ENCODE data around the gene VWA8. TPM values are rescaled to one million over a fixed set of nuclear protein-coding genes. Genes with fewer than 3 reads are reported as not detected.

The VWA8 gene
- total and polyA plus RNA-seq, 2 of the 8 experiments (the other 6 are each of a cell fraction or from before 2014, with no cell fraction given), result 5.9 to 19.6 TPM

DNA sequence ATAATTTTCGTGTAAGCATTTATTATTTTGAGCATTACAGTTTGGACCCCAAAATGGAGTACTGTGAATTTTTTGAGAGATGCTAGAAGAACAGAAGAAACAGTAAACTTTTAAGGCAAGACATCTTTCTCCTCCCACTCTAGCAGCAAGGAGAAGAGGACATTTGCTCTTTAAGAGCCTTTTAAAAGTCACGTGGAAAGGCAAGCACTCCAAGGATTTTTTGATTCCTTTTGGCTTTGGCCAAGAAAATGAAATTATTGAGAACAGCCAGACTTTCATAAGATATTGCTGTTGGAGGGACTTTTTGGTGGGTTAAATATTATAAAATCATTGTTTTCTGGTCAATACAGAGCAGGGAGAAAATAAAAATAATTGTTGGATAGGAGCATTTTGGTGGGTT is 393.5 kb downstream of the VWA8 start:
- Histone ChIP-seq H3K9me3 (ENCODE audit: insufficient read depth in 2 of 2, low read depth in 1 of 2, low read length in 1 of 2) (peaks cover 0 to 12% of the 10 kb centered on the region in 2 experiments; a peak in 2 of 4 replicates), H4K20me1 (replicated peaks in 1 of 2; ENCODE audit: control insufficient read depth in 1 of 2, insufficient read depth in 2 of 2, low read length in 2 of 2) (no peaks in the 10 kb centered on the region), H3K27me3 (replicated peaks in 1 of 4; ENCODE audit: control insufficient read depth in 3 of 4, extremely low read depth in 1 of 4, insufficient read depth in 3 of 4, low read length in 3 of 4) (no peaks in the 10 kb centered on the region), H3K4me1 (replicated peaks in 1 of 4; ENCODE audit: control insufficient read depth in 3 of 4, insufficient read depth in 4 of 4, low read length in 3 of 4) (peaks cover 0 to 4% (median 2%) of the 10 kb centered on the region in 4 experiments; a peak in 3 of 7 replicates), H3K18ac (ENCODE audit: extremely low read depth, low read length) (no peak overlapping the region; the same call in 1 of the 2 replicates), H3K36me3 (ENCODE audit: control insufficient read depth in 2 of 4, insufficient read depth in 4 of 4, low read length in 3 of 4) (peaks cover 0 to 3% (median 0%) of the 10 kb centered on the region in 4 experiments; a peak in 1 of 8 replicates), H4K5ac (ENCODE audit: insufficient read length, low read depth, low read length) (no peak overlapping the region), H2AK5ac (ENCODE audit: low read depth, low read length) (no peak overlapping the region), H3K79me2 (ENCODE audit: control insufficient read depth in 1 of 2, insufficient read depth in 2 of 2, low read length in 2 of 2) (no peaks in the 10 kb centered on the region), H3K27ac (ENCODE audit: low read depth, low read length) (no peak overlapping the region), H3K4me2 (ENCODE audit: insufficient read depth in 1 of 2, low read depth in 2 of 2, low read length in 2 of 2) (no peak overlapping the region), H3K23ac (ENCODE audit: insufficient read length) (no peak overlapping the region), H4K91ac (replicated peaks; ENCODE audit: insufficient read length, low read length) (no peak overlapping the region), H3K79me1 (ENCODE audit: low read depth, low read length) (no peaks in the 10 kb centered on the region), H3K14ac (ENCODE audit: insufficient read length) (no peak overlapping the region), H3K23me2 (ENCODE audit: low read depth, low read length) (no peaks in the 10 kb centered on the region), H2BK12ac (ENCODE audit: low read depth, low read length) (no peak overlapping the region), H2BK5ac (ENCODE audit: low read depth, low read length) (no peak overlapping the region), H3K4ac (replicated peaks; ENCODE audit: insufficient read length, low read depth, low read length) (no peak overlapping the region), H3K4me3 (ENCODE audit: extremely low read depth in 1 of 4, insufficient read depth in 2 of 4, low read depth in 3 of 4, low read length in 4 of 4) (no peak overlapping the region), H2AFZ (ENCODE audit: low read length) (no peak overlapping the region), H2BK20ac (ENCODE audit: low read length) (no peak overlapping the region), H4K8ac (ENCODE audit: extremely low read depth, insufficient read depth, low read length) (no peak overlapping the region), H2BK120ac (replicated peaks; ENCODE audit: low read depth, low read length) (no peak overlapping the region), H3K56ac (replicated peaks; ENCODE audit: insufficient read length, low read depth, low read length) (no peak overlapping the region), H3K9ac (replicated peaks in 1 of 4; ENCODE audit: extremely low read depth in 1 of 4, low read depth in 3 of 4, low read length in 3 of 4) (no peak overlapping the region), H2BK15ac (ENCODE audit: low read length) (no peak overlapping the region)
- CTCF ChIA-PET (ENCODE audit: partially characterized antibody), result no interaction called here
- FAIRE-seq, result no peak
- TF ChIP-seq BACH1 (IDR thresholded peaks at IDR 0.05; ENCODE audit: low read length) (no peak), MAX (IDR thresholded peaks at IDR 0.05) (no peak), SP1 (IDR thresholded peaks at IDR 0.05; ENCODE audit: low read depth, low read length) (no peak), EZH2 (IDR thresholded peaks at IDR 0.05; ENCODE audit: low read depth, low read length, severe bottlenecking) (no peak), SIX5 (IDR thresholded peaks at IDR 0.05; ENCODE audit: low read depth, low read length) (no peak), E2F6 (IDR thresholded peaks at IDR 0.05) (no peak), ATF2 (IDR thresholded peaks at IDR 0.05; ENCODE audit: low read length) (no peak), SRF (IDR thresholded peaks at IDR 0.05; ENCODE audit: low read depth, low read length) (no peak), ZNF274 (IDR thresholded peaks at IDR 0.05; ENCODE audit: borderline replicate concordance, extremely low read depth, low read length) (no peak), SP2 (IDR thresholded peaks at IDR 0.05; ENCODE audit: low read length) (no peak), BCL11A (IDR thresholded peaks at IDR 0.05; ENCODE audit: low read depth in 2 of 2, low read length in 2 of 2) (no peak)
- 88% methylated on average over 2 of the region's 2 CpGs; no CpG with 5 or more reads in 1 of the 2 experiments for WGBS, 2 experiments (ENCODE audit: extremely low coverage in 1 of 2, insufficient coverage in 1 of 2, insufficient read length in 1 of 2, insufficient replicate concordance in 2 of 2, low coverage in 1 of 2, low lambda C conversion rate in 2 of 2, missing lambda C conversion rate in 1 of 2)
- no peak for DNase-seq (ENCODE audit: low read depth in 1 of 2, low spot score in 2 of 2)
- POLR2A ChIA-PET (ENCODE audit: partially characterized antibody), result no interaction called here
